Activated T-cell treated with anti-CD3 and anti-CD28 coated beads for 1 hour (primary cell): ENCODE data around the gene DEPDC1.
"Not testable (repeated sequence)": the region's sequence is repeated elsewhere in the genome, so short reads cannot be mapped to it uniquely, and the experiment has no call there.

Experiments used
- DNase-seq: peaks from one replicate; pipeline ENCODE4 v3.0.0-alpha.2; 2020; ENCODE audit warnings: low read depth

DEPDC1 gene

GRCh38 chr1:68496680-68497357, at the start of gene DEPDC1:
TSS of gene DEPDC1 (minus strand) at chr1:68497082. CDS start at chr1:68496999, 83 bp downstream.
- DNase-seq = peak; percentile 52

DNA sequence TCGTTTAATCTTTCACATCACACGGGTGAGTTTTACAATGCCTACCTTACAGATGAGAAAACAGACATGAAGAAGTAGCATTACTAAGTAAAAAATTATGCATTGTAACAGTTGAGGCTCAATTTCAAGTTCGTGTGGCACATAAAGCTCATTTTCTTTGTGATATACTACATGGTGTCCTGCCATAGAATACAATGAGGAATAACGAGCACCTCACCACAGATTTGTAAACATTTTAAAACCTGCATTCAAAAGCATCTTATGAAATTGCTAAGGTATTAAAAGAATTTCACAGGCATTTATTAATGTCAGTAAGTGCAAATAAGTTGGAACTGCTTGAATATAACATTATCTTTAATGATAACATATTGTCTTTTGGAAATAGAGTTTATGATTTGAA, 47.8 kb upstream of the DEPDC1 start:
- no peak for DNase-seq

GRCh38 chr1:68542586-68542985, 45.7 kb upstream of the DEPDC1 start:
- no peak for DNase-seq

GRCh38 chr1:68538941-68539340, 42.1 kb upstream of the DEPDC1 start:
- no peak for DNase-seq

- DNase-seq = no peak
Observed at GRCh38 chr1:68528243-68528642, 31.4 kb upstream of the DEPDC1 start.

GRCh38 chr1:68525781-68526180, 28.9 kb upstream of the DEPDC1 start:
- DNase-seq = no peak

GRCh38 chr1:68521286-68521685, 24.4 kb upstream of the DEPDC1 start:
- no peak for DNase-seq

DNA sequence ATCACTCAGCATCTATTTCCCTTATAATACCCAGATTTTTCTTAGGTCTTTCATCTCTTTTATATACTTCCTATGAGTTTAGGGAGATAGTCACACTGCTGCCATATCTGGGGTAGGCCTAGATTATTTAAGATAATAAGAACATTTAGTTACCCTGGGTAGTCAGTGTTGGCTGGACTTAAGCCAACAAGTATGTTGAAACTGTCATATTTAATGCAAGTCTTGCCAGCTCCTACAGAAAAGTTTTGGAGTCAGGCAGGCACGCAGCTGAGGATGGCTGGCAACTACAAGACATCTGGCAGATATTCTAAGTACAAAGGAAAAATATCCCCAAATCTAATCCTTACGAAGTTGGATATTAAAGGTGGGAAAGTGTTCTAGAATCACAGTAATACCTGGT, 19.2 kb upstream of the DEPDC1 start:
- DNase-seq = no peak

- DNase-seq = no peak
Observed at GRCh38 chr1:68511254-68511653, 14.4 kb upstream of the DEPDC1 start.

GRCh38 chr1:68506386-68506785, 9.5 kb upstream of the DEPDC1 start:
- DNase-seq = no peak

GRCh38 chr1:68503085-68503484, 6.2 kb upstream of the DEPDC1 start:
- no peak for DNase-seq

DNA sequence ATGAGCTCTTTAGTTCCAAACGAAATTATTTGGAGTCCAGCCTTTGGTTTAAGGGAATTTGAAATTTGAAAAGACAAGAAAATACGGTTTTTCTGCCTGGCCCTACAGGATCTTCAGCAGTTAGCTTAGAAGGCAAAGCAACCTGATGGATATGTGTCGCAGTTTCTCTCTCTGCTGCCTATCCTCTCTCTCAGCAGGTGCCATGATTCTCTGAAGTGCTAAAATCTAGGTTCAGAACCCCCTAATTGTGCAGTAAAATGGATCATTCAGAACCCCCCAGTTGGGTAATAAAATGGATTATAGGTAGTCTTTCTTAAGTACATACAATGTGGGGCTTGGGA, 446 bp upstream of the DEPDC1 start:
- DNase-seq = no peak

GRCh38 chr1:68495968-68496679, 758 bp downstream of the DEPDC1 start:
- DNase-seq = no peak

DNA sequence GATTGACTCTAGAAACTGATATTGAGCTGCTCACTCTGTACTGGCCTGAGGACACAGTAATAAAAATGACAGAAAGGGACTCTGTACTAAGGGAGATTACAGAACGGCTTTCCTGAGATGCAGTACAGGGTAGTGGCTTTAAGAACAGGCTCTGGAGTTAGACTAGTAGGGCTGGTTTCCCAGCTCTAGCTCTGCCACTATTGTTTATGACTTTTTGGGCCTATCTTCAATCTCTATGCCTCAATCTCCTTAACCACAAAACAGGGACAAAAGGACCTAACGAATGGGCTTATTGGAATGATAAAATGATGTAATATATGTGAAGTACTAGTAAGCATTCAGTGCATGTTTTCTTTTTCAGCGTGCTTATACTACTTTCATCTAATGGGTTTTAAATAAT, 1.4 kb downstream of the DEPDC1 start:
- DNase-seq = no peak

GRCh38 chr1:68493193-68493592, 3.7 kb downstream of the DEPDC1 start:
- DNase-seq = no peak

GRCh38 chr1:68492255-68492654, 4.6 kb downstream of the DEPDC1 start:
- DNase-seq = not testable (repeated sequence)

DNA sequence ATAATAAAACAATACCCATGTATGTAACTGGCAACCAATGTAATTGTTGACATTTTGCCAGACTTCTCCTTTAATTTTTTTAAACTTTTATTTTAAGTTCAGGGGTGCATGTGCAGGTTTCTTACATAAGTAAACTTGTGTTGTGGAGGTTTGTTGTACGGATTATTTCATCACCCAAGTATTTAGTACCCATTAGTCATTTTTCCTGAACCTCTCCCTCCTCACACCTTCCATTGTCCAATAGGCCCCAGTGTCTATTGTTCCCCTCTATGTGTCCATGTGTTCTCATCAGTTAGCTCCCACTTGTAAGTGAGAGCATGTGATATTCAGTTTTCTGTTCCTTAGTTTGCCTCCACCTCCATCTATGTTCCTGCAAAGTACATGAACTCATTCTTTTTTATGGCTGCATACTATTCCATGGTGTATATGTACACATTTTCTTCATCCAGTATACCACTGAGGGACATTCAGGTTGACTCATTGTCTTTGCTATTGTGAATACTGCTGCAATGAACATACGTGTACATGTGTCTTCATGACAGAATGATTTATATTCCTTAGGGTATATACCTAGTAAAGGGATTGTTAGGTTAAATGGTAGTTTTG, 6.7 kb downstream of the DEPDC1 start:
- DNase-seq = no peak

GRCh38 chr1:68485431-68486022, 11.4 kb downstream of the DEPDC1 start:
- DNase-seq = no peak

GRCh38 chr1:68484618-68485017, 12.3 kb downstream of the DEPDC1 start:
- DNase-seq = no peak

DNA sequence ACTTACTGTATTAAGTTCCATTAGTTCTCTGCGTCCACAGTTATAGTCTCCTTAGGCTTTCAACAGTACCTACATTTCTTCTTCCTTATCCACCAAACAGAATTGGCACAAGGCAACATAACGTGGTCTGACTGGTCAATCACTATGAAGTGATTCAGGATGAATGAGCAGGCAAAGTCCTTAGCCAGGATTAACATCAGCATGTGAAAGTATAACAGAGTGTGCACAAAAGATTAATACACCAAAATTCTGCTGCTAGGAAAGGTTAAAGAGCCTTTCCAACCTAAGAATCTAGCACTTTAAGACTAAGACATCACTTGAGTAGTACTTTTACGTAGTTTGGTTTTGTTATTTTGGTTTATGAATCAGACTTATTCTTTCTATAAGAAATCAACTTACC, 15.8 kb downstream of the DEPDC1 start:
- DNase-seq = no peak

- DNase-seq = no peak
Observed at GRCh38 chr1:68479501-68479900, 17.4 kb downstream of the DEPDC1 start.

DNA sequence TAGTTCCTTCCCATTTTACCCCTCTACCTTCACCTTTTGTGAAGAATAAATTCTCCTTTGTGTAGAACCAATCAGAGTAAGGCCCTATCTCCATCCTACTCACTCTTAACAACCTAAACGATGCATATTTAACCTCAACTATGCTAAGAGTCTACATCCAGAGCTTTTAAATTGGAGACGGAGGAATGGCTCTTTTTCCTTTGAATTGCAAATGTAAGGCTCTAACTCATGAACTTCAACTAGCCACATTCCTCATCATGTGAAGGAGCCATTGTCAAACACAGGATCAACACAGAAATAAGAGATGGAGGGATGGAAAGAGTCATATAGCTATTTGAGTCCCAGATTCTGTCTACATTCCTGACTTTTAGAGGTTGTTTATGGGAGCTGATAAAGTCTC, 18.2 kb downstream of the DEPDC1 start:
- DNase-seq = no peak

GRCh38 chr1:68476626-68477025, 20.3 kb downstream of the DEPDC1 start:
- not testable (repeated sequence) for DNase-seq
